T-helper 2 cell treated with Interferon-gamma antibody and Interleukin-4, amounts not matched to agents 5 μg/mL and 100 μg/mL, for 36 hours (primary cell): Measurements from ENCODE around the gene TCTN2.
A peak's percentile ranks its signal among the peaks of the same experiment; 100 is the strongest.

Source experiments
- DNase-seq: peaks from one replicate; pipeline ENCODE4 v3.0.0; 2021; ENCODE audit warnings: low spot score
- H3K27ac Mint-ChIP-seq: one replicate; pipeline ENCODE4 v1.8.0; 2021; ENCODE audit warnings: mild to moderate bottlenecking, mixed read lengths
- H3K27me3 Mint-ChIP-seq: one replicate; pipeline ENCODE4 v1.8.0; 2021; ENCODE audit warnings: low read depth, mixed read lengths
- H3K36me3 Mint-ChIP-seq: one replicate; pipeline ENCODE4 v1.8.0; 2021; ENCODE audit warnings: low read depth, mixed read lengths
- H3K4me1 Mint-ChIP-seq: one replicate; pipeline ENCODE4 v1.8.0; 2021; ENCODE audit warnings: low read depth, mixed read lengths
- H3K4me3 Mint-ChIP-seq: one replicate; pipeline ENCODE4 v1.8.0; 2022; ENCODE audit warnings: mild to moderate bottlenecking, moderate library complexity, mixed read lengths
- H3K9me3 Mint-ChIP-seq: one replicate; pipeline ENCODE4 v1.8.0; 2021; ENCODE audit warnings: mixed read lengths

Gene TCTN2

DNA sequence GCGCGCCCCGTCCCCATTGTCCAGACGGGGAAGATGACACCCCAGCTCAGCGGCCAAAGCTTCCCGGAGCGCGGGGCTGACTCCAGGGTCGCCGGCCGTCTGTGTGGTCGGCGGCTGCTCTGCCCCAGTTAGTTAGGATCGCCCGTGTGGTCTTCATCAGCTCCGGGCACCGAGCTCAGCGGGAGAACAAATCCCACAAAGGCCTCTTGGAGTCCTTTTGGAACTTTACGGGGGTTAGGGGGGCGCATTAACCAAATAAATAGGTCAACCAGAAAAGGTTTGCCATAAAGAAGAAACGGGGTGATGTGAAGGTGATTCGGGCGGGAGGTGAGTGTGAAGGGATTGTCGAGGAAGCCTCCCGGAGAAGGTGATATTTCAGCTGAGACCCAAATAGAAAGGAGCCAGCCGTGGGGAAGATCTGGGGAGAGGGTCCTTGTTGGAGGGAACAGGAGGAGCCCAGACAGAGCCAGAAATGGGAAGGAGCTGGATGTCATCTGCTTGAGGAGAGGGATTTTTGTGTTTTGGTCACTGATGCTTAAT is 41.9 kb downstream of the TCTN2 start:
- Mint-ChIP-seq H3K27me3 (no peaks in the 10 kb centered on the region), H3K27ac (peak overlapping the region; percentile 92), H3K9me3 (no peaks in the 10 kb centered on the region), H3K36me3 (peaks cover 4% of the 10 kb centered on the region), H3K4me3 (peak overlapping the region; percentile 94), H3K4me1 (peaks cover 35% of the 10 kb centered on the region)
- DNase-seq = peak; percentile 18

DNA sequence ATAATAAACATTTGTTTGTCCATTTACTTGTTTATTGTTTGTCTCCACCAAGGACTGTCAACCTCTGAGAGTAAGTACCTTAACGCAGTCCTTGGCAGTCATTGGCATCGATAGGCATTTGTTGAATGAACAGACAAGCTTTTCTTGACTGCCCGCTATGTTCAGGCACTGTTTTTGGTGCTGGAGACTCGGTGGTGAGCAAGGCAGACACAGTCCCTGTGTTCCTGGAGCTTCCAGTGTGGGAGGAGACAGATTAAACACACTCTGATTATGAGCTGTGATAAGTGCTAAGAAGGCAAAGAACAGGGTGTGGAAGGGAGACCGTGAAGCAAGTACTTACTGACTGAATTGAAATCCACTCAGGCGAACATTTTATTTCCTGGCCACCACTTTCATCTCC is 42.5 kb downstream of the TCTN2 start:
- peak; percentile 35 for DNase-seq
- H3K27ac Mint-ChIP-seq = peak overlapping the region; percentile 92
- peaks cover 4% of the 10 kb centered on the region for H3K36me3 Mint-ChIP-seq
- H3K27me3 Mint-ChIP-seq = no peaks in the 10 kb centered on the region
- no peaks in the 10 kb centered on the region for H3K9me3 Mint-ChIP-seq
- H3K4me1 Mint-ChIP-seq = peaks cover 35% of the 10 kb centered on the region
- H3K4me3 Mint-ChIP-seq = peak overlapping the region; percentile 94

DNA sequence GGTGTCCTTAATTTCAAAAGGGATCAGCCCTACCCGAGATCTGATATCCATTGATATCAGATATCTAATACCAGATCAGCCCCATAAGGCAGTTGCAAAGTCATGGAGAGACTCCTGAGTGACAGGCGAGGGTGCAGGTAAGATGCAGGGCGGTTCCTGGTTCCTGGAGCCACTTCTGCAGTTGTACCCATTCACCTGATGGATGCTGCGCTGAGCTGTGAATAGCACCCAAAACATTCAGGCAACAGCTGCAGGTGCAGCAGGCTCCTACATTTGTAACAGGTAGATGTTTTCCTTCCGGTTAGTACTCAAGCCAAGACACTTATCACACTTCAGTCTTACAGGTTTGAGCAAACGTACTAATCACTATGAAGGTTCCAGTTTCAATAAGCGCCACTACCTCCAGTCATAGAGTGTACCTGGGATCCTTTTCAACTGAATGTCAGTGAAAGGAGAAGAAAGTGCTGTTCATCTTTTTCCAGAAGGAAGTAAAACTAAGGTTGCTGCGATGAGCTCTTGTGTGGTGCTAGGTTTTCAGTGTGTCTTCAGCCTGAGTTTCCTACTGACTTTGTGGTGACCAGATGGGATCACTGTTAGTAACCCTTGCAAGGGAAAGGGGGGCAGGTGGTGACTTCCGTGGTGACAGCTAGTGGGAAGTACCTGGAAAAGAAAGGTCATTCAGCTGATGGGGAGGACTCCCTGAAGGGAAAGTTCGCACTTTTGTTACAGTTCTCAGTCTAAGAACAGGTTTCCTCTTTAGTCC is 43.1 kb downstream of the TCTN2 start:
- Mint-ChIP-seq H3K36me3 (peaks cover 4% of the 10 kb centered on the region), H3K4me3 (peak overlapping the region; percentile 94), H3K4me1 (peaks cover 38% of the 10 kb centered on the region), H3K27me3 (no peaks in the 10 kb centered on the region), H3K27ac (peak overlapping the region; percentile 92), H3K9me3 (no peaks in the 10 kb centered on the region)
- peak; percentile 75 for DNase-seq

GRCh38 chr12:123715195-123715594 is 44.3 kb downstream of the TCTN2 start:
- Mint-ChIP-seq H3K27me3 (no peaks in the 10 kb centered on the region), H3K4me1 (peaks cover 48% of the 10 kb centered on the region), H3K36me3 (peaks cover 12% of the 10 kb centered on the region), H3K9me3 (no peaks in the 10 kb centered on the region), H3K4me3 (peak overlapping the region; percentile 94), H3K27ac (peak overlapping the region; percentile 92)
- DNase-seq = no peak

DNA sequence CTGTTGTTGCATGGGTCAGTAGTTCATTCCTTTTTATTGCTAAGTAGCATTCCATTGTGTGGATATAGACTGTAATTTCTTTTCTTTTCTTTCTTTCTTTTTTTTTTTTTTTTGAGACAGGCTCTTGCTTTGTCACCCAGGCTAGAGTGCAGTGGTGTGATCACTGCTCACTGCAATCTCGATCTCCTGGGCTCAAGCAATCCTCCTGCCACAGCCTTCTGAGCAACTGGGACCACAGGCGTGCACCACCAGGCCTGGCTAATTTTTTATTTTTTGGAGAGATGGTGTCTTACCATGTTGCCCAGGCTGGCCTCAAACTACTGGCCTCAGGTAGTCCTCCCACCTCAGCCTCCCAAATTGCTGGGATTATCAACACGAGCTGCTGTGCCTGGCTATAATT is 46.4 kb downstream of the TCTN2 start:
- Mint-ChIP-seq H3K27me3 (no peaks in the 10 kb centered on the region), H3K27ac (peak overlapping the region; percentile 67), H3K36me3 (peaks cover 23% of the 10 kb centered on the region), H3K4me1 (peaks cover 54% of the 10 kb centered on the region), H3K4me3 (no peak overlapping the region), H3K9me3 (no peaks in the 10 kb centered on the region)
- DNase-seq = no peak

DNA sequence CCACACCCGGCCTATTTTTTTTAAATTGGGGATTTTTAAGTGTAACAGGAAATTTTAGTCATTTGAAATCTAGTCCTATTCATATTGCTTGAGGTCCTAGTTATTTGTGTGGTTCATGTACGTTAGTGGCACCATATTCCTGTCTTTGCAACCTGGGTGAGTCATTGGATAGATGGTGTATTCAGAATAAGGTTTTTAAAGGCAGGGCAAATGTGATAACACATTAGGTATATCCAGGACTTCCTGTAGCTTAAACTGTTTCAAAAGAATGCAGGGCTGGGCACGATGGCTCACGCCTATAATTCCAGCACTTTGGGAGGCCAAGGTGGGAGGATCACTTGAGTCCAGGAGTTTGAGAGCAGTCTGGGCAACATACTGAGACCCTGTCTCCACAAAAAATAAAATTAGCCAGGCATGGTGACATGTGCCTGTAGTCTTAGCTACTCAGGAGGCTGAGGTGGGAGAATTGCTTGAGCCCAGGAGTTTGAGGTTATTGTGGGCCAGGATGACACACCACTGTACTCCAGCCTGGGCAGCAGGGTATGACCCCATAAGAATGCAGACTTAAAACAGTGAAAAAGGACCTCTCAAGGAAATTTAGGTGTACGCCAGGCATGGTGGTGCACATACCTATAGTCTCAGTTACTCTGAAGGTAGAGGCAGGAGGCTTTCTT is 49.4 kb downstream of the TCTN2 start:
- H3K4me3 Mint-ChIP-seq = peak overlapping the region; percentile 13
- H3K4me1 Mint-ChIP-seq = peaks cover 44% of the 10 kb centered on the region
- peaks cover 39% of the 10 kb centered on the region for H3K36me3 Mint-ChIP-seq
- H3K9me3 Mint-ChIP-seq = no peaks in the 10 kb centered on the region
- H3K27me3 Mint-ChIP-seq = no peaks in the 10 kb centered on the region
- DNase-seq = no peak
- H3K27ac Mint-ChIP-seq = peak overlapping the region; percentile 64

DNA sequence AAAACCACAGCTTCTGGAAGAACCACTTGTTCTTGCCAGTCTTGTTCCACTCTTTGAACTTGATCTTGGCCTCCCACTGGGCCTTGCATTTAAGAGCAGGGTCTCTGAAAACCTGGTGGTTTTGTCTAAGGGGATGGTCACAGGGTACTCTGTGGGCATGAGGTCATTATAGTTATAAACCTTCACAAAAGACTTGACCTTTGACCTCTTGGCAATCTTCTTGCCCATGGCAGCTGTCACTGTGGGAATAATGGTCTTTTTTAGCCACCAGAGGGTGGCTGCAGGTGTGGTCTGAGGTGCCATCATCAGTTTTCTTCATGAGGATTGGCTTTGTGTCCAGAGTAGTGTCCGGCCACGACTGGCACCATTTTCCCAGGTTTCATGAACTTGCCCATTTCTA is 50.3 kb downstream of the TCTN2 start:
- peaks cover 47% of the 10 kb centered on the region for H3K4me1 Mint-ChIP-seq
- no peak for DNase-seq
- H3K36me3 Mint-ChIP-seq = peaks cover 46% of the 10 kb centered on the region
- no peak overlapping the region for H3K4me3 Mint-ChIP-seq
- H3K27ac Mint-ChIP-seq = peak overlapping the region; percentile 78
- H3K27me3 Mint-ChIP-seq = no peaks in the 10 kb centered on the region
- no peaks in the 10 kb centered on the region for H3K9me3 Mint-ChIP-seq

- Mint-ChIP-seq H3K36me3 (peaks cover 54% of the 10 kb centered on the region), H3K9me3 (no peaks in the 10 kb centered on the region), H3K4me3 (no peak overlapping the region), H3K27ac (no peak overlapping the region), H3K4me1 (peaks cover 47% of the 10 kb centered on the region), H3K27me3 (no peaks in the 10 kb centered on the region)
- DNase-seq = no peak
Observed at GRCh38 chr12:123723011-123723410, 52.1 kb downstream of the TCTN2 start.

DNA sequence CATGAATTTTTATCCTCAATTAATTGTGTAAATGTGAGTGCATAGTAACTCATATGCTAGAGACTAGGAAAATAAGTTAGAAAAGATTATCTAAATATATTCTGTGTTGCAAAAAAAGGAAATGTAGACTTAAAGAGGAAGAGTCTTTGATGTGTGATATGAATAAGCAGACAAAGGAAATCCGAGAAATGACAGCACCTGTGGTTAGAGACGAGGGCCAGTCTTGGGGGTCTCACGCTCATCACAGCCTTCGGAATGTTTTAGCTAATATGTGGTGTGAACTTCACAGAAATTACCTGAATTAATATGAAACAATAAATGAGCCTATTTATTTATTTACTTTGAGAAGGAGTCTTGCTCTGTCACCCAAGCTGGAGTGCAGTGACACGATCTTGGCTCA is 52.9 kb downstream of the TCTN2 start:
- peak overlapping the region; percentile 32 for H3K4me3 Mint-ChIP-seq
- H3K27ac Mint-ChIP-seq = peak overlapping the region; percentile 70
- DNase-seq = no peak
- peaks cover 46% of the 10 kb centered on the region for H3K4me1 Mint-ChIP-seq
- peaks cover 60% of the 10 kb centered on the region for H3K36me3 Mint-ChIP-seq
- no peaks in the 10 kb centered on the region for H3K27me3 Mint-ChIP-seq
- H3K9me3 Mint-ChIP-seq = no peaks in the 10 kb centered on the region

DNA sequence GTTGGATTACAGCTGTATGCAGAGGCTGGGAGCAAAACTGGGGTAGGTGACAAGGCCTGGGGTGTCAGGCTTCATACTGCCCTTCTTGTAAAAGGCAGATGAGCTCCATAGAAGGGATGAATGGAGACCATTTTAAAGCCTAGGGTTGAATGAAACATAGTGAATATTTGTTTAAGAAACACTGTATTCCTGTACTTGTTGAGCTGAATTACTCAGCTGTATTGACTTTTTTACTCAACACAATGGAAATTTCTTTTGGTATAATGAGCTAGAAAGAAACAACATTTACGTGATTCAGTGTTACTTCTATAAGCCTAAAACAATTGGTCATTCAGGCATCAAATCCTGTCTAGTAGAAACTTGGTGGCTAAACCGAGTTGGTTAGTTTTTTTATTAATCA is 55.3 kb downstream of the TCTN2 start:
- H3K4me3 Mint-ChIP-seq = no peak overlapping the region
- H3K4me1 Mint-ChIP-seq = peaks cover 27% of the 10 kb centered on the region
- H3K27ac Mint-ChIP-seq = peak overlapping the region; percentile 34
- no peaks in the 10 kb centered on the region for H3K27me3 Mint-ChIP-seq
- H3K36me3 Mint-ChIP-seq = peaks cover 63% of the 10 kb centered on the region
- no peak for DNase-seq
- no peaks in the 10 kb centered on the region for H3K9me3 Mint-ChIP-seq

GRCh38 chr12:123726962-123727361 is 56.0 kb downstream of the TCTN2 start:
- Mint-ChIP-seq H3K4me3 (no peak overlapping the region), H3K9me3 (no peaks in the 10 kb centered on the region), H3K36me3 (peaks cover 68% of the 10 kb centered on the region), H3K27ac (peak overlapping the region; percentile 10), H3K4me1 (peaks cover 27% of the 10 kb centered on the region), H3K27me3 (no peaks in the 10 kb centered on the region)
- DNase-seq = no peak

- peaks cover 20% of the 10 kb centered on the region for H3K4me1 Mint-ChIP-seq
Observed at GRCh38 chr12:123727878-123728277, 57.0 kb downstream of the TCTN2 start.

DNA sequence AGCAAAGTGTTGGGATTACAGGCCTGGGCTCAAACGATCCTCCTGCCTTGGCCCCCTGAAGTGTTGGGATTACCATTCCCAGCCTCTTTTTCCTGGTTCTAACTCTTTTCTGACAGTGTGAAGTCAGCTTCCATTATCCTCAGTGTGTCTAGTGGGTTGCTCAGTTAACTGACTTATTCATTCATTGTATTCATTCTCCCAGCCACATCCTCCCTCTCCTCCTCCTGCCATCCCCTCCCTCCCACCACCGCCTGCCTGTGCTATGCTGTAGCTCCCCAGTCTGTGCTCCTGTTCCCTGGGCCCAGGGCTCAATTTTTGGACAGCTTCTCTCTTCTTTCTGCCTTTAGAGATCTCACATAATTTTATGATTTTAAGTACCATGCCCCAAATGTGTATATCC is 60.7 kb downstream of the TCTN2 start:
- H3K27me3 Mint-ChIP-seq = no peaks in the 10 kb centered on the region
- H3K4me1 Mint-ChIP-seq = peaks cover 4% of the 10 kb centered on the region
- DNase-seq = no peak
- H3K9me3 Mint-ChIP-seq = no peaks in the 10 kb centered on the region
- peak overlapping the region; percentile 53 for H3K27ac Mint-ChIP-seq
- peaks cover 68% of the 10 kb centered on the region for H3K36me3 Mint-ChIP-seq
- H3K4me3 Mint-ChIP-seq = no peak overlapping the region

More at GRCh38 chr12:123727878-123728277, 57.0 kb downstream of the TCTN2 start:
- no peak overlapping the region for H3K4me3 Mint-ChIP-seq
- H3K36me3 Mint-ChIP-seq = peaks cover 67% of the 10 kb centered on the region
- H3K27me3 Mint-ChIP-seq = no peaks in the 10 kb centered on the region
- no peak for DNase-seq
- no peak overlapping the region for H3K27ac Mint-ChIP-seq
- H3K9me3 Mint-ChIP-seq = no peaks in the 10 kb centered on the region

DNA sequence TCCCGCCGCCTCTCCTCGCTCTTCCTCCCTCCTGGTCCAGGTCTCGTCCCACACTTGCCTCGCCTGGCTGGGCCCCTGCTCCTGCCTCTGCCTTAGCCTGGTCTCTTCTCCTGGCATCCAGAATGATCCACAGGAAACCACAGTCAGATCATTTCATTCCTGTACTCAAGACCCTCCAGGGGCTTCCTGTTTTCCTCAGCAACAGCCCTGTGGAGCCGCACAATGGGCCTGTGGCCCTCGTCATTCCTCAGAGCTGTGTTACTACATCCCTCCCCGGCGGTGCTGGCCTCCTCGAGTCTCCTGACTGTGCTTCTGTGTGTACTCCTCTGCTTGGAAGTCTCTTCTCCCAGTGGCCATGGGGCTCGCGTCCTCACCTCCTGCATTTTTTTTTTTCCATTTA is 61.3 kb downstream of the TCTN2 start:
- no peaks in the 10 kb centered on the region for H3K9me3 Mint-ChIP-seq
- H3K27me3 Mint-ChIP-seq = no peaks in the 10 kb centered on the region
- H3K27ac Mint-ChIP-seq = peak overlapping the region; percentile 22
- H3K4me1 Mint-ChIP-seq = peaks cover 6% of the 10 kb centered on the region
- H3K4me3 Mint-ChIP-seq = no peak overlapping the region
- no peak for DNase-seq
- H3K36me3 Mint-ChIP-seq = peaks cover 71% of the 10 kb centered on the region
